ENCODE data around the gene STRADA.

The STRADA gene

GRCh38 chr17:63676584-63676983 is 65.0 kb downstream of the STRADA start:
- TF ChIP-seq, protein P1, sequence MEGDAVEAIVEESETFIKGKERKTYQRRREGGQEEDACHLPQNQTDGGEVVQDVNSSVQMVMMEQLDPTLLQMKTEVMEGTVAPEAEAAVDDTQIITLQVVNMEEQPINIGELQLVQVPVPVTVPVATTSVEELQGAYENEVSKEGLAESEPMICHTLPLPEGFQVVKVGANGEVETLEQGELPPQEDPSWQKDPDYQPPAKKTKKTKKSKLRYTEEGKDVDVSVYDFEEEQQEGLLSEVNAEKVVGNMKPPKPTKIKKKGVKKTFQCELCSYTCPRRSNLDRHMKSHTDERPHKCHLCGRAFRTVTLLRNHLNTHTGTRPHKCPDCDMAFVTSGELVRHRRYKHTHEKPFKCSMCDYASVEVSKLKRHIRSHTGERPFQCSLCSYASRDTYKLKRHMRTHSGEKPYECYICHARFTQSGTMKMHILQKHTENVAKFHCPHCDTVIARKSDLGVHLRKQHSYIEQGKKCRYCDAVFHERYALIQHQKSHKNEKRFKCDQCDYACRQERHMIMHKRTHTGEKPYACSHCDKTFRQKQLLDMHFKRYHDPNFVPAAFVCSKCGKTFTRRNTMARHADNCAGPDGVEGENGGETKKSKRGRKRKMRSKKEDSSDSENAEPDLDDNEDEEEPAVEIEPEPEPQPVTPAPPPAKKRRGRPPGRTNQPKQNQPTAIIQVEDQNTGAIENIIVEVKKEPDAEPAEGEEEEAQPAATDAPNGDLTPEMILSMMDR (IDR thresholded peaks at IDR 0.05) = no peak

GRCh38 chr17:63675607-63676546 is 65.7 kb downstream of the STRADA start:
- TF ChIP-seq, protein P1 (IDR thresholded peaks at IDR 0.05) = no peak

GRCh38 chr17:63675231-63675606 is 66.4 kb downstream of the STRADA start:
- TF ChIP-seq, protein P1 (IDR thresholded peaks at IDR 0.05) = no peak

- TF ChIP-seq, protein P1 (IDR thresholded peaks at IDR 0.05) = no peak
These were observed 68.7 kb downstream of the STRADA start for GRCh38 chr17:63672856-63673255.

DNA sequence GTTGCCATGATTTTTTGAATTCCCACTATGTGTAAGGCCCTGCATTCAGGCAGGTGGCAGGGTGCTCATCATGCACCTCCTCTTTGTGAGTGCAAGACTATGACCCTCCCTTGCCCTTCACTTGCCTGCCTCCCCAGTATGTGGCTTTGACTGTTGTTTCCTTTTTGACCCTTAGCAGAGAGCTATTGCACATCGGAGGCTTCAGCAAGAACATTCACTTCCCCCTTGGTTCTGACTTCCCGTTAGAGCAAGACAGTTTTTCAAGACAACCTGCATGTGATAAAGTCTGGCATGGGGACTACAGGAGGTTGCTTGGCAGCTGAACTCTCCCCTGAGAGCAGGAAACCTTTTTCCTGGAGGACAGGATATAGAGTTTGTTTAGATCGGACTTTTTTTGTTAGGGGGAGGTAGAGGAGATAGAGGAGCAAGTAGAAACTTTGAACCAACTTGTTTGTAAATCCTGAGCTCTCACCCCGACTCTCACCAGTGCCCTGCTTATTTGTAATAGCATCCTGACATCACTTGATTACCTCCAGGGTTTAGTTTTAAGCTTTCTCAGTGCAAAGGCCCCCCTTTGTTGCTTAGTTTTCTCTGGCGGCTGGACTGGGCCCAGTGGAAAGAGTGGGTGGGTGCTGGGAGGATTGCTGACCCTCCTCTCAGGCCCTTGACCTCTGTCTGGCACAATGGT is 75.9 kb downstream of the STRADA start:
- TF ChIP-seq, protein P1 (IDR thresholded peaks at IDR 0.05) = no peak

GRCh38 chr17:63659850-63660249 is 81.7 kb downstream of the STRADA start:
- TF ChIP-seq, protein P1 (IDR thresholded peaks at IDR 0.05) = no peak

DNA sequence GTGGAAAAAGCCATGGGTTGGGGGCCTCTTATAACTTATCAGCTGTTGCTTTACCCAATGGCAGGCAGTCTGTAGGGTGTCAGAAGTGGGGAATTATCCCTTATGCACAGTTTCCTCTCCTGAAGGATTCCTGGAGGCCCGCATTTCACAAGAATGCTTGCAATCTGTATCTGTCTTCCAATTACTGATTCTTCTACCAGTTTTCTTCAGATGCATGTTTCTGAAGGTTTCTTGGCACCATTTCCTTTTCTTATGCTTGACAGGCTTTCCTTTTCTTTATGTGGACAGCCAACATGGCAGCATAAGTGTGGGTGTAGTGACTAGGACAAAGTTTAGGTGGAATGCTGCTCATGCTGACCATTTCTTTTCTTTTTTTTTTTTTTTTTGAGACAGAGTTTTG is 83.2 kb downstream of the STRADA start:
- TF ChIP-seq, protein P1 (IDR thresholded peaks at IDR 0.05) = no peak

All from LNCAP (cell line).